Ramos (cell line): ENCODE data around the gene SEC62.

ENCODE experiments used
- in situ Hi-C: fragments of 300-500 bp; cut with MboI; formaldehyde crosslinking; loops from one replicate; pipeline ENCODE4 v1.14.3; 2022; ENCODE audit warnings: low sequenced_read_pairs; ENCODE audit not compliant: unreplicated experiment

Gene SEC62

DNA sequence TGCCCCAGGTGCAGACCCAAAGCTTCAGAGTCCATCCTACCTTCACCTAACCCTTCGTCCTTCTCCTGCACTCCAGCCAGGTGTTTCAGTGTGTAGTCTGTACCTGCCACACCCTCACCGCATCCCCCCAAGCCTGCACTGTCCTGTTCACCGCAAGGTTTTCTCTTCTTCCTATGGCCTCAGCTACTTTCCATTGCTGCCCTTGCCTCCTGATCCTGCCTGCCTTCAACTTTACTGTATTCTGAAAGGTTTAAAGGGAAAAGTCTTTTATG lies 80.5 kb downstream of the SEC62 start:
- in situ Hi-C loops, result loop anchor here (10.0 kb wide), 1 partner anchor 308 kb away; the partner anchor contains the start of gene SKIL
